ENCODE measurements around the gene SMG5.

- TF ChIP-seq EZH2 (IDR thresholded peaks at IDR 0.05; ENCODE audit: borderline replicate concordance) (no peak), CTCF (IDR thresholded peaks at IDR 0.05; ENCODE audit: poor library complexity) (no peak), EZH2phosphoT487 (IDR thresholded peaks at IDR 0.05; ENCODE audit: low read depth, severe bottlenecking, unreplicated experiment) (no peak)
Measured at GRCh38 chr1:156220226-156220625, 62.4 kb downstream of the SMG5 start.
